Upper lobe of right lung (tissue), 1 donor: ENCODE data around the gene PLBD2. TPM values are rescaled to one million over a fixed set of nuclear protein-coding genes. Genes with fewer than 3 reads are reported as not detected.

Source experiments
- ATAC-seq: fragments of 200-7000 bp; cut with Tn5 transposase; one replicate; pipeline ENCODE4 v1.9.1; 2020; ENCODE audit warnings: mild to moderate bottlenecking, moderate library complexity
- DNase-seq: peaks from one replicate; pipeline ENCODE4 v3.0.0-alpha.2; 2020
- H3K27ac ChIP-seq: fragments of 200-600 bp; one replicate; pipeline ENCODE4 v1.8.0; 2022
- H3K27me3 ChIP-seq: fragments of 200-600 bp; one replicate; pipeline ENCODE4 v1.8.0; 2022; ENCODE audit warnings: mild to moderate bottlenecking
- H3K36me3 ChIP-seq: fragments of 200-600 bp; one replicate; pipeline ENCODE4 v1.8.0; 2022
- H3K4me1 ChIP-seq: fragments of 200-600 bp; one replicate; pipeline ENCODE4 v1.8.0; 2022
- H3K4me3 ChIP-seq: fragments of 200-600 bp; one replicate; pipeline ENCODE4 v1.8.0; 2022; ENCODE audit warnings: mild to moderate bottlenecking
- H3K9me3 ChIP-seq: fragments of 200-600 bp; one replicate; pipeline ENCODE4 v1.8.0; 2022
- intact Hi-C: fragments of 100-400 bp; cut with DNase I; formaldehyde crosslinking; loops from one replicate; pipeline ENCODE4 v1.11.0; 2022
- total RNA-seq: library from RNA; stranded (reverse); fragmentation: NEBNext Ultra II Directional; extraction: Animal tissue kit (Norgen Biotek cat#: 25700); gene quantifications from one replicate; pipeline ENCODE4 v1.2.1, GENCODE V29; 2021
- TF ChIP-seq, protein P1 (sequence below): fragments of 200-600 bp; IDR thresholded peaks from one replicate; pipeline ENCODE4 v1.8.0; 2022; ENCODE audit warnings: antibody characterized with exemption
- donor health status: DM: no; HTN: yes; CAD: no; lungs with severe emphysema.

PLBD2 gene
- total RNA-seq, 1 donor from 2014 or later, result 41.0 TPM

DNA sequence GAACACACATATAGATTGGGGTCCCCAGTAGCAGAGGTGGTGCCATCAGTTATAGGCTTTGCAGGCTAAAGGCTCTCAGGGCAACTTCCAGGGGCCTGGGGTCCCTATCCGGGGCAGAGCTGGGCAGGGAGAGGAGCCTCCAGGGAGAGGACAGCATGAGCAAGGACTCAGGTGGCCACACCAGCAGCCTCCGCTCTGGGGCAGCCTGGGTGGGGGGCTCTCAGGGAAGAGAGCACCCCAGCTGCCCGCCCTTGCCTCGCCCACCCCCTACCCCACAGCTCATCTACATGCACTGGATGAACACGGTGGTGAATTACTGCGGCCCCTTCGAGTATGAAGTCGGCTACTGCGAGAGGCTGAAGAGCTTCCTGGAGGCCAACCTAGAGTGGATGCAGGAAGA lies 14.0 kb downstream of the PLBD2 start:
- TF ChIP-seq, protein P1, sequence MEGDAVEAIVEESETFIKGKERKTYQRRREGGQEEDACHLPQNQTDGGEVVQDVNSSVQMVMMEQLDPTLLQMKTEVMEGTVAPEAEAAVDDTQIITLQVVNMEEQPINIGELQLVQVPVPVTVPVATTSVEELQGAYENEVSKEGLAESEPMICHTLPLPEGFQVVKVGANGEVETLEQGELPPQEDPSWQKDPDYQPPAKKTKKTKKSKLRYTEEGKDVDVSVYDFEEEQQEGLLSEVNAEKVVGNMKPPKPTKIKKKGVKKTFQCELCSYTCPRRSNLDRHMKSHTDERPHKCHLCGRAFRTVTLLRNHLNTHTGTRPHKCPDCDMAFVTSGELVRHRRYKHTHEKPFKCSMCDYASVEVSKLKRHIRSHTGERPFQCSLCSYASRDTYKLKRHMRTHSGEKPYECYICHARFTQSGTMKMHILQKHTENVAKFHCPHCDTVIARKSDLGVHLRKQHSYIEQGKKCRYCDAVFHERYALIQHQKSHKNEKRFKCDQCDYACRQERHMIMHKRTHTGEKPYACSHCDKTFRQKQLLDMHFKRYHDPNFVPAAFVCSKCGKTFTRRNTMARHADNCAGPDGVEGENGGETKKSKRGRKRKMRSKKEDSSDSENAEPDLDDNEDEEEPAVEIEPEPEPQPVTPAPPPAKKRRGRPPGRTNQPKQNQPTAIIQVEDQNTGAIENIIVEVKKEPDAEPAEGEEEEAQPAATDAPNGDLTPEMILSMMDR, result no peak
- H3K4me1 ChIP-seq, result no peaks in the 10 kb centered on the region
- no peaks in the 10 kb centered on the region for H3K27me3 ChIP-seq
- no peak overlapping the region for H3K27ac ChIP-seq
- H3K36me3 ChIP-seq, result peaks cover 36% of the 10 kb centered on the region
- no peaks in the 10 kb centered on the region for H3K9me3 ChIP-seq
- DNase-seq, result no peak
- H3K4me3 ChIP-seq, result no peak overlapping the region
- ATAC-seq, result no peak
- intact Hi-C loops, result no loop called here

DNA sequence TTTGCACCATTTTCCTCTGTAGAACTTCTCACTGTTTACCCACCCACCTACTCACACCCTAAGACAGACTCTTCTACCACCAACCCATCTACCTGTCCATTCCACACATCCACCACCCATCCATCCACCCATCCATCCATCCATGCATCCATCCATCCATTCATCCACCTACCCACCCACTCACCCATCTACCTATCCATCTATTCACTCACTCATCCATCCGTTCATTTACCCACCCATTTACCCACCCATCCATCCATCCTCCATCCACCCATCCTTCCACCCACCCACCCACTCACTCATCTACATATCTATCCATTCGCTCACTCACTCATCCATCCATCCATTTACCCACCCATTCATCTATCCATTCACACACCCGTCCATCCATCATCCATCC lies 15.1 kb downstream of the PLBD2 start:
- Histone ChIP-seq H3K9me3 (no peaks in the 10 kb centered on the region), H3K27ac (no peak overlapping the region), H3K4me1 (no peaks in the 10 kb centered on the region), H3K27me3 (no peaks in the 10 kb centered on the region), H3K4me3 (no peak overlapping the region), H3K36me3 (peaks cover 45% of the 10 kb centered on the region)
- ATAC-seq (no peak), DNase-seq (no peak)
- TF ChIP-seq, protein P1, result no peak
- intact Hi-C loops, result no loop called here

DNA sequence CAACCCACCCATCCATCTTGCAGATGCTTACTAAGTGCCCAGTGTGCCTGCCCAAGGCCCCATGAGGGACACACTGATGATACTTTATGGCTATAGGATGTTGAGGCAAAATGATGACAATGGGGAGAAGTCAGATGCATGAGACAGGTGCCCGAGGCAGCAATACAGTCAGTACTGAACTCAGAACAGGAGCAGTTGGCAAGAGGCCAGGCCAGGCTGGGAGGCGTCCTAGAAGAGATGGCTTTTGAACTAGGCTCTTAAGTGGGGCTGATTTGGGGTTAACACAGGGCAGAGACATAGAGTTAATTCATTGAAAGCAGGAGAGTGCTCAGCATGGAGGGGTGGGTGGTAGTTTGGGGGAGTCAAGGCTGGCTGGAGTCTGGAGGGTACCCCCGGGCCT lies 15.6 kb downstream of the PLBD2 start:
- peaks cover 45% of the 10 kb centered on the region for H3K36me3 ChIP-seq
- DNase-seq (no peak), ATAC-seq (no peak)
- intact Hi-C loops, result no loop called here
- no peaks in the 10 kb centered on the region for H3K27me3 ChIP-seq
- no peaks in the 10 kb centered on the region for H3K9me3 ChIP-seq
- no peak overlapping the region for H3K27ac ChIP-seq
- TF ChIP-seq, protein P1, result no peak
- no peaks in the 10 kb centered on the region for H3K4me1 ChIP-seq
- H3K4me3 ChIP-seq, result no peak overlapping the region

DNA sequence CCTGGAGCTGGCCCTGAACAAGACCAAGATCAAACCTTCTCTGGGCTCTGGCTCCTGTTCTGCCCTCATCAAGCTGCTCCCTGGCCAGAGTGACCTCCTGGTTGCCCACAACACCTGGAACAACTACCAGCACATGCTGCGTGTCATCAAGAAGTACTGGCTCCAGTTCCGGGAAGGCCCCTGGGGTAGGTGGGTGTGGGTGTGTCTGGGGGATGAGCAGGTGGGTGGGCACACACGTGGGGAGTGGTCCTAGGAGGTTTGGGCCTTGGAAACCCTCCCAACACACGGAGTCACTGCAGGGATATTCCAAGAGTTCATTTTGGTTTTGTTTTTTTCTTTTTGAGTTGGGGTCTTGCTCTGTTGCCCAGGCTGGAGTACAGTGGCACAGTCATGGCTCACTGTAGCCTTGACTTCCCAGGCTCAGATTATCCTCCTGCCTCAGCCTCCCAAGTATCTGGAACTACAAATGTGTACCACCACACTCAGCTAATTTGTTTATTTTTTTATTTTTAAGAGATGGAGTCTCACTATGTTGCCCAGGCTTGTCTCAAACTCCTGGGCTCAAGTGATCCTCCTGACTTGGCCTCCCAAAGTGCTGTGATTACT lies 16.5 kb downstream of the PLBD2 start:
- Histone ChIP-seq H3K4me3 (no peak overlapping the region), H3K27me3 (no peaks in the 10 kb centered on the region), H3K36me3 (peaks cover 47% of the 10 kb centered on the region), H3K4me1 (no peaks in the 10 kb centered on the region), H3K27ac (no peak overlapping the region), H3K9me3 (no peaks in the 10 kb centered on the region)
- DNase-seq (no peak), ATAC-seq (no peak)
- intact Hi-C loops, result no loop called here
- TF ChIP-seq, protein P1, result no peak

DNA sequence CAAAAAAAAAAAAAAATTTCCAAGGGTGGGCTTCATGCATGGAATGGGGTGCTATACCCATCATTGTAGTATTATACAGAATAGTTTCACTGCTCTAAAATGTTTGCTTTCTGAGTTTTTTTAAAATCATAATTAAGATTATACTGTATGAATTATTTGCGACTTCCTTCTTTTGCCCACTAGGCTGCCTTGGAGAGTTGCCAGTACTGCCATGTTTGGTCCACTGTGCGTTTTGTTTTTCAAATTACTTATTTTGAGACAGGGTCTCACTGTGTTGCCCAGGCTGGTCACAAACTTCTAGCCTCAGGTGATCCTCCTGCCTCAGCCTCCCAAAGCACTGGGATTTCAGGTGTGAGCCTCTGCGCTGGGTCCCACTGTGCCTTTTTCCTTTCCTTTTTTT lies 19.9 kb downstream of the PLBD2 start:
- DNase-seq, result no peak
- Histone ChIP-seq H3K27me3 (no peaks in the 10 kb centered on the region), H3K27ac (no peak overlapping the region), H3K36me3 (peaks cover 52% of the 10 kb centered on the region), H3K9me3 (no peaks in the 10 kb centered on the region), H3K4me3 (no peak overlapping the region), H3K4me1 (no peaks in the 10 kb centered on the region)
- TF ChIP-seq, protein P1, result no peak
- intact Hi-C loops, result no loop called here
- ATAC-seq, result no peak

DNA sequence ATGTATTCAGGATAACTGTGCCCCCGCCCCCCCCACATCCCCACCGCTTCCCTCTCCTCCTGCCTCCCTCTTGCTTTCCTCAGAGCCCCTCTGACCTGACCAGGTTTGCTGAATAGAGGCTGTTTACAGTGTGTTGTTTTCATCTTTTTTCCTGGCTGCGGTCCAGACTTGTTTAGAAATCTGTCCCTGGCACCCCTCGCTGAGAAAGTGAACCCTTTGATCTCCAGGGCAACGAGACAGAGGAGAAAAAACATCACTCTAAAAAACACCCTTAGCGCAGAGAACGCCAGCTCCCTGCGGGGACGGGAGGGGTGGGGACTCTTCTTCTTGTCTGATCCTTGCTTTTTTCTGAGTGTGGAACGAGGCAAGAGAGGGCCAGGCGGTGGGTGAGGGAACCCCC lies 22.8 kb downstream of the PLBD2 start:
- Histone ChIP-seq H3K36me3 (peaks cover 51% of the 10 kb centered on the region), H3K9me3 (no peaks in the 10 kb centered on the region), H3K27ac (no peak overlapping the region), H3K27me3 (no peaks in the 10 kb centered on the region), H3K4me1 (no peaks in the 10 kb centered on the region), H3K4me3 (no peak overlapping the region)
- DNase-seq (no peak), ATAC-seq (no peak)
- TF ChIP-seq, protein P1, result no peak
- intact Hi-C loops, result no loop called here
